ENCODE results near the gene MAGEE2.
"Not testable (repeated sequence)": the region's sequence is repeated elsewhere in the genome, so short reads cannot be mapped to it uniquely, and the experiment has no call there.

The MAGEE2 gene

GRCh38 chrX:75784680-75785491, at the start of gene MAGEE2:
Gene MAGEE2 (minus strand): TSS chrX:75785254. CDS start chrX:75785051, 203 bp downstream.
- peak in 3 of 6 experiments; percentile 0 to 1 (median 1) for DNase-seq

DNA sequence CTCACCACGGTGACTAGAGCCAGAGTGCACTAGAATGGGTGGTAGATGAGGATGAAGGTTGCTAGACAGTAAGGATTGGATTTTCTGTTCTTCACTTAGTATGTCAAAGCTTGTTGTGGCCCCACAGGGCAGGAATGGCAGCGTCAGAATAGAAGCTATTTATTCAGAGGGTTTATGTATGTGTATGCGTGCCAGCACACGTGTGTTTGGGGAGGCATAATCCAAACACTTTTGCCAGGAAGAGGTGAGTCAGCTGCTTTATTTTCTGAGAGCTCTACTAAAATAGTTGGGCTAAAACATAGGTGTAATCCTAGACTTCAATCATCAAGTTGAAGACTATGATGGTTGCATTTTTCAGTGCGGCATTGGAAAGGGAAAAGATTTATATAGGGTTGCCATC, 1.2 kb upstream of the MAGEE2 start:
- DNase-seq: no peak

- no peak for DNase-seq
Measured at GRCh38 chrX:75781611-75782010, 3.4 kb downstream of the MAGEE2 start.

DNA sequence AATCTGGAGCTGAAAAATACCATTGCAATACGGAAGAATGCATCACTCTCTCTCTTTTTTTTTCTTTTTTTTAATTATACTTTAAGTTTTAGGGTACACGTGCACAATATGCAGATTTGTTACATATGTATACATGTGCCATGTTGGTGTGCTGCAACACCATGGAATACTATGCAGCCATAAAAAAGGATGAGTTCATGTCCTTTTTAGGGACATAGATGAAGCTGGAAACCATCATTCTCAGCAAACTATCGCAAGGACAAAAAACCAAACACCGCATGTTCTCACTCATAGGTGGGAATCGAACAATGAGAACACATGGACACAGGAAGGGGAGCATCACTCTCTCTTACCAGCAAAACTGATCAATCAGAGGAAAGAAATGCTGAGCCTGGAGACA, 17.0 kb downstream of the MAGEE2 start:
- DNase-seq: not testable (repeated sequence)

DNA sequence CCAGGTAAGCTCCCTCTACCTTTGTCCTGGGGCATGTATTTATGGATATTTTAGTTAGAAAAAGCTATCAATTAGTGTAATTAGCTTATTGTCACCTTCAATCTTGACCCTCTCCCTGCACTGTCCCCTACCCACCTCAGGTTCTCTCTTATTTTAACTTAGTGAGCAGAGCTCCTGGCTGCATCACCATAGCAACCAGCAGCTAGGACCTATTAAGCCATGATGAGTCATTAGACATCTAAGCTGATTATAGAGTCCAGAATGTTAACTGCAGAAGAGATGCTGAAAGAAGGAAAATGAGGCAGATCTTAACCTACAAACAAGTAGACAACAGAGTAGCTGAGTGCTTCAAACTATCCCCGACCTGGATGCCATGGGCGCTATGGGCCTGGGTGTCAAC, 36.6 kb downstream of the MAGEE2 start:
- no peak for DNase-seq

GRCh38 chrX:75746891-75747639, 38.0 kb downstream of the MAGEE2 start:
- peak in 3 of 6 experiments; percentile 9 to 25 (median 19) for DNase-seq

Data from stimulated activated naive CD4-positive, alpha-beta T cell (primary cell).